IMR-90 (cell line): ENCODE results near the gene SKAP1.

Source experiments
- CEBPB ChIP-seq: IDR thresholded peaks from 2 replicates; pipeline ENCODE4 v1.6.1; 2012; ENCODE audit warnings: low read depth, low read length, improper control_type of control experiment
- POLR2A ChIP-seq: IDR thresholded peaks from 2 replicates; pipeline ENCODE4 v1.6.1; 2012; ENCODE audit warnings: mild to moderate bottlenecking, low read depth, low read length
- RAD21 ChIP-seq: IDR thresholded peaks from 2 replicates; pipeline ENCODE4 v1.6.1; 2012; ENCODE audit warnings: low read length, improper control_type of control experiment
- RCOR1 ChIP-seq: IDR thresholded peaks from 2 replicates; pipeline ENCODE4 v1.6.1; 2012; ENCODE audit warnings: mild to moderate bottlenecking, low read length, improper control_type of control experiment; ENCODE audit not compliant: insufficient replicate concordance
- RFX5 ChIP-seq: IDR thresholded peaks from 2 replicates; pipeline ENCODE4 v1.8.0; 2012; ENCODE audit warnings: low read depth, mild to moderate bottlenecking, low read length, moderate library complexity
- TF ChIP-seq, protein P1 (sequence below): conservative IDR thresholded peaks from 2 replicates; pipeline ENCODE4 v1.5.1; 2012; ENCODE audit warnings: mild to moderate bottlenecking, low read depth, low read length, improper control_type of control experiment

DNA sequence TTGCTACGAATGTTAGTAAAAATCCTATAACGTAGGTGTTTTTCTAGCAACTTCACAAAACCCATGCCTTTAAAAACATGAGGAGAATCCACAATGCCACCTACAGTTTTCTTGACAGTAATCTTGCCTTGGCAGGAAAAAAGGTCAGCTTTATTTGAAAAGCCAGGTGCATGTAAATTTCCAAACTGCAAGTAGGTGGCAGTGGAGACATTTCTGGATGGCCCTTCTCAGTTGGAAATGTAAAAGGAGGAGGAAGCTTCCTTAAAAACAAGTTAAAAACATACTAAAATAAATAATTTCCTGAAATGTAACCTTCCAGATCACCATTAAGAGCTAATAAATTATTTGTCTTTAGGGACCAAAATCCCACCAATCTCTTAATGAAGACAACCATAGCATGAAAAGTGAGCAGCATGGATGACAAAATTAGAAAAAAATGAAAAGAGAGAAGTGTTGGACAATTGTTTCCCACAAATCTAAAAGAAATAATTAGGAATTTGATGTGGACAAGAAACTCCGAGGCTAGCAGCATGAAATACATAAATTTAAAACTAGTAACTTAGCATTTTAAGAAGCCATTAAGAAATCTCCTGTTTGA lies 170.2 kb downstream of the SKAP1 start:
- no peak for TF ChIP-seq POLR2A
- TF ChIP-seq, protein P1, sequence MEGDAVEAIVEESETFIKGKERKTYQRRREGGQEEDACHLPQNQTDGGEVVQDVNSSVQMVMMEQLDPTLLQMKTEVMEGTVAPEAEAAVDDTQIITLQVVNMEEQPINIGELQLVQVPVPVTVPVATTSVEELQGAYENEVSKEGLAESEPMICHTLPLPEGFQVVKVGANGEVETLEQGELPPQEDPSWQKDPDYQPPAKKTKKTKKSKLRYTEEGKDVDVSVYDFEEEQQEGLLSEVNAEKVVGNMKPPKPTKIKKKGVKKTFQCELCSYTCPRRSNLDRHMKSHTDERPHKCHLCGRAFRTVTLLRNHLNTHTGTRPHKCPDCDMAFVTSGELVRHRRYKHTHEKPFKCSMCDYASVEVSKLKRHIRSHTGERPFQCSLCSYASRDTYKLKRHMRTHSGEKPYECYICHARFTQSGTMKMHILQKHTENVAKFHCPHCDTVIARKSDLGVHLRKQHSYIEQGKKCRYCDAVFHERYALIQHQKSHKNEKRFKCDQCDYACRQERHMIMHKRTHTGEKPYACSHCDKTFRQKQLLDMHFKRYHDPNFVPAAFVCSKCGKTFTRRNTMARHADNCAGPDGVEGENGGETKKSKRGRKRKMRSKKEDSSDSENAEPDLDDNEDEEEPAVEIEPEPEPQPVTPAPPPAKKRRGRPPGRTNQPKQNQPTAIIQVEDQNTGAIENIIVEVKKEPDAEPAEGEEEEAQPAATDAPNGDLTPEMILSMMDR = peak; percentile 41
- no peak for TF ChIP-seq RFX5
- TF ChIP-seq RCOR1 = no peak
- no peak for TF ChIP-seq CEBPB
- TF ChIP-seq RAD21 = peak; percentile 30
